IMR-90 (cell line): ENCODE results near the gene LAMB1.

ENCODE experiments used
- BHLHE40 ChIP-seq: fragments of 150-350 bp; IDR thresholded peaks from 2 replicates; pipeline ENCODE4 v1.6.1; 2016; ENCODE audit warnings: mild to moderate bottlenecking, low read depth, low read length
- CEBPB ChIP-seq: IDR thresholded peaks from 2 replicates; pipeline ENCODE4 v1.6.1; 2012; ENCODE audit warnings: low read depth, low read length, improper control_type of control experiment
- FOS ChIP-seq: fragments of 150-350 bp; IDR thresholded peaks from 2 replicates; pipeline ENCODE4 v1.6.1; 2016; ENCODE audit warnings: low read depth, low read length
- MAZ ChIP-seq: IDR thresholded peaks from 2 replicates; pipeline ENCODE4 v1.6.1; 2012; ENCODE audit warnings: low read depth, mild to moderate bottlenecking, low read length, improper control_type of control experiment, moderate library complexity, borderline replicate concordance
- MXI1 ChIP-seq: IDR thresholded peaks from 2 replicates; pipeline ENCODE4 v1.6.1; 2012; ENCODE audit warnings: low read depth, mild to moderate bottlenecking, low read length, moderate library complexity, borderline replicate concordance
- NFE2L2 ChIP-seq: fragments of 150-350 bp; IDR thresholded peaks from 2 replicates; pipeline ENCODE4 v1.6.1; 2016; ENCODE audit warnings: low read depth, mild to moderate bottlenecking, low read length
- POLR2A ChIP-seq: IDR thresholded peaks from 2 replicates; pipeline ENCODE4 v1.6.1; 2012; ENCODE audit warnings: mild to moderate bottlenecking, low read depth, low read length
- RAD21 ChIP-seq: IDR thresholded peaks from 2 replicates; pipeline ENCODE4 v1.6.1; 2012; ENCODE audit warnings: low read length, improper control_type of control experiment
- RCOR1 ChIP-seq: IDR thresholded peaks from 2 replicates; pipeline ENCODE4 v1.6.1; 2012; ENCODE audit warnings: mild to moderate bottlenecking, low read length, improper control_type of control experiment; ENCODE audit not compliant: insufficient replicate concordance
- RFX5 ChIP-seq: IDR thresholded peaks from 2 replicates; pipeline ENCODE4 v1.8.0; 2012; ENCODE audit warnings: low read depth, mild to moderate bottlenecking, low read length, moderate library complexity
- SMC3 ChIP-seq: fragments of 150-350 bp; IDR thresholded peaks from 2 replicates; pipeline ENCODE4 v1.6.1; 2016; ENCODE audit warnings: low read depth, mild to moderate bottlenecking, antibody characterized with exemption, low read length, moderate library complexity
- TF ChIP-seq, protein P1 (sequence below): conservative IDR thresholded peaks from 2 replicates; pipeline ENCODE4 v1.5.1; 2012; ENCODE audit warnings: mild to moderate bottlenecking, low read depth, low read length, improper control_type of control experiment
- TF ChIP-seq, protein P2 (sequence below): fragments of 150-350 bp; IDR thresholded peaks from 2 replicates; pipeline ENCODE4 v1.6.1; 2016; ENCODE audit warnings: low read depth, mild to moderate bottlenecking, low read length, moderate library complexity, borderline replicate concordance
- TF ChIP-seq, protein P3 (sequence below): fragments of 150-350 bp; IDR thresholded peaks from 2 replicates; pipeline ENCODE4 v1.6.1; 2017; ENCODE audit warnings: mild to moderate bottlenecking, antibody characterized with exemption, low read length, low read depth

DNA sequence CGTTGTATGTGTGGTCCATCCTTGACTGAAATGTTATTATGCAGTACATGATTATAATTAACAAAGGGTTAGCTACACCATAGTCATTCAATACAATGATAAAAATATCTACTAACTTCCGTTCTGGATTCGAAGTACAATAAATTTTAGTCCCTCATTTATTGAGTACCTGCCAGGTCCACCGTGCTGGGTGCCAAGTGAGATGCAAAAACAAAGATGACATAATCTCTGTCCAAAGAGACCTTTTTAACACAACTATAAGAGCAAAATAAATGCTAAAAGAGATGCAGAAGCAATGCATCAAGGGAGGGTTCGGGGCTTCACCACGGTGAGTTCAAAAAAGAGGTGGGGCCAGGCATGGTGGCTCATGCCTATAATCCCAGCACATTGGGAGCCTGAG lies 33.1 kb downstream of the LAMB1 start:
- TF ChIP-seq, protein P1, sequence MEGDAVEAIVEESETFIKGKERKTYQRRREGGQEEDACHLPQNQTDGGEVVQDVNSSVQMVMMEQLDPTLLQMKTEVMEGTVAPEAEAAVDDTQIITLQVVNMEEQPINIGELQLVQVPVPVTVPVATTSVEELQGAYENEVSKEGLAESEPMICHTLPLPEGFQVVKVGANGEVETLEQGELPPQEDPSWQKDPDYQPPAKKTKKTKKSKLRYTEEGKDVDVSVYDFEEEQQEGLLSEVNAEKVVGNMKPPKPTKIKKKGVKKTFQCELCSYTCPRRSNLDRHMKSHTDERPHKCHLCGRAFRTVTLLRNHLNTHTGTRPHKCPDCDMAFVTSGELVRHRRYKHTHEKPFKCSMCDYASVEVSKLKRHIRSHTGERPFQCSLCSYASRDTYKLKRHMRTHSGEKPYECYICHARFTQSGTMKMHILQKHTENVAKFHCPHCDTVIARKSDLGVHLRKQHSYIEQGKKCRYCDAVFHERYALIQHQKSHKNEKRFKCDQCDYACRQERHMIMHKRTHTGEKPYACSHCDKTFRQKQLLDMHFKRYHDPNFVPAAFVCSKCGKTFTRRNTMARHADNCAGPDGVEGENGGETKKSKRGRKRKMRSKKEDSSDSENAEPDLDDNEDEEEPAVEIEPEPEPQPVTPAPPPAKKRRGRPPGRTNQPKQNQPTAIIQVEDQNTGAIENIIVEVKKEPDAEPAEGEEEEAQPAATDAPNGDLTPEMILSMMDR, result no peak
- TF ChIP-seq RCOR1 (no peak), POLR2A (no peak), RFX5 (no peak), CEBPB (no peak), FOS (no peak), NFE2L2 (no peak), MAZ (no peak), MXI1 (no peak), BHLHE40 (no peak), RAD21 (no peak), SMC3 (no peak)
- TF ChIP-seq, protein P2, sequence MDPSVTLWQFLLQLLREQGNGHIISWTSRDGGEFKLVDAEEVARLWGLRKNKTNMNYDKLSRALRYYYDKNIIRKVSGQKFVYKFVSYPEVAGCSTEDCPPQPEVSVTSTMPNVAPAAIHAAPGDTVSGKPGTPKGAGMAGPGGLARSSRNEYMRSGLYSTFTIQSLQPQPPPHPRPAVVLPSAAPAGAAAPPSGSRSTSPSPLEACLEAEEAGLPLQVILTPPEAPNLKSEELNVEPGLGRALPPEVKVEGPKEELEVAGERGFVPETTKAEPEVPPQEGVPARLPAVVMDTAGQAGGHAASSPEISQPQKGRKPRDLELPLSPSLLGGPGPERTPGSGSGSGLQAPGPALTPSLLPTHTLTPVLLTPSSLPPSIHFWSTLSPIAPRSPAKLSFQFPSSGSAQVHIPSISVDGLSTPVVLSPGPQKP, result no peak
- TF ChIP-seq, protein P3, sequence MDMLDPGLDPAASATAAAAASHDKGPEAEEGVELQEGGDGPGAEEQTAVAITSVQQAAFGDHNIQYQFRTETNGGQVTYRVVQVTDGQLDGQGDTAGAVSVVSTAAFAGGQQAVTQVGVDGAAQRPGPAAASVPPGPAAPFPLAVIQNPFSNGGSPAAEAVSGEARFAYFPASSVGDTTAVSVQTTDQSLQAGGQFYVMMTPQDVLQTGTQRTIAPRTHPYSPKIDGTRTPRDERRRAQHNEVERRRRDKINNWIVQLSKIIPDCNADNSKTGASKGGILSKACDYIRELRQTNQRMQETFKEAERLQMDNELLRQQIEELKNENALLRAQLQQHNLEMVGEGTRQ, result no peak
